Measurements from ENCODE around the gene ALKBH3. TPM values are rescaled to one million over a fixed set of nuclear protein-coding genes. Genes with fewer than 3 reads are reported as not detected.

Gene ALKBH3
- total and polyA plus RNA-seq, 10 of the 15 experiments (the other 5 are each of a cell fraction or from before 2014, with no cell fraction given), result 22.1 to 50.8 (median 38.5) TPM

DNA sequence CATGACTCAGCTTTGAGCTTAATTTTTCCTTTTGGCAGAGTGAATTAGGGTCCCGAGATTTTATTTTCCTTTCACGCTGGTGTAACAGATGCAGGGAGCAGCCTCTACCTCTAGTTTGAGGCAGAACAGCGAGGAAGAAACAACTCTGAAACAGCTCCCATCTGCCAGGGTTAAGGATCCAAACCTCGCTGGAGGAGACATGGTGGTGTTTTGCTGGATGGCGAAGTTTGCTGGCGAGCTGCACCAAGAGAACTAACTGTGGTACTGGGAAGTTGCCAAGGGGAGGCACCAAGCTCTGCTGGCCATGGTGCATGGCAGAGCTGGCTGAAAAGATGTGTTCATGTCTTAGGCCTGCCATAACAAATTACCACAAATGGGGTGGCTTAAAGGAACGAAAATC lies 7.6 kb upstream of the ALKBH3 start (continued):
- TF ChIP-seq NRF1 (conservative IDR thresholded peaks at IDR 0.05; ENCODE audit: low read depth, low read length) (no peak), GABPA (IDR thresholded peaks at IDR 0.05; ENCODE audit: low read depth) (no peak), SMC3 (IDR thresholded peaks at IDR 0.05; ENCODE audit: borderline replicate concordance, low read length) (no peak), NFYB (IDR thresholded peaks at IDR 0.05; ENCODE audit: insufficient read depth, low read depth, low read length) (no peak), SMARCA5 (IDR thresholded peaks at IDR 0.05) (no peak)
- TF ChIP-seq, protein P1, sequence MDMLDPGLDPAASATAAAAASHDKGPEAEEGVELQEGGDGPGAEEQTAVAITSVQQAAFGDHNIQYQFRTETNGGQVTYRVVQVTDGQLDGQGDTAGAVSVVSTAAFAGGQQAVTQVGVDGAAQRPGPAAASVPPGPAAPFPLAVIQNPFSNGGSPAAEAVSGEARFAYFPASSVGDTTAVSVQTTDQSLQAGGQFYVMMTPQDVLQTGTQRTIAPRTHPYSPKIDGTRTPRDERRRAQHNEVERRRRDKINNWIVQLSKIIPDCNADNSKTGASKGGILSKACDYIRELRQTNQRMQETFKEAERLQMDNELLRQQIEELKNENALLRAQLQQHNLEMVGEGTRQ (IDR thresholded peaks at IDR 0.05; ENCODE audit: borderline replicate concordance, low read depth, low read length), result no peak

DNA sequence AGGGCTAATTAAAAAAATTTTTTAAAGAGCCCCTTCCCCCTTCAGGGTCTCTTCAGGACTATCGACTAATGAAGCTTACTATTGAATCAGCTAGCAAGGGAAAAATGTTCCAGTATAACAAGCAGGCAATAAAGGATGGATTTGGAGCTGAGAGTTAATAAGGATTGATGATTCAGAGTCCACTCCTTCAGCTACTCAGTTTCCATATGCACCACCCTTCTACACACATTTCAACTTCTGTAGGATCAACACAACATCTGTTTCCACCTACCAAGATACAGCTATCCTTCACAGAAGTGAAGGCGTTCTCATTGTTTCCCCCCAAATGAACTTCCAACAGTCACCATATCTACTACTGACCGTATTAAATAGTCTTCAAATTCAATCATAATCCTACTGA lies 6.6 kb upstream of the ALKBH3 start:
- no peaks in the 10 kb centered on the region for H3K36me3 ChIP-seq (ENCODE audit: control insufficient read depth in 2 of 2, insufficient read depth in 2 of 2, low read length in 1 of 2)
- DNase-seq (ENCODE audit: low read depth, low spot score) (no peak), FAIRE-seq (no peak), ATAC-seq (no peak)
- BruUV-seq (replicated peaks), result no TSS peak
- CTCF ChIA-PET, result interaction anchor here (1.1 kb wide), 1 partner anchor 9 kb away, joined by 3 read pairs; no protein-coding TSS in a partner anchor
- POLR2A ChIA-PET, result no interaction called here
- no peak overlapping the region for H3K27ac ChIP-seq (ENCODE audit: control insufficient read depth, insufficient read depth)
- H3K9me3 ChIP-seq (replicated peaks; ENCODE audit: control insufficient read depth, insufficient read depth, low read length), result no peaks in the 10 kb centered on the region; the same call in 2 of the 3 replicates
- H3K4me2 ChIP-seq (ENCODE audit: control insufficient read depth, insufficient read depth), result no peak overlapping the region
- no peak overlapping the region for H3K4me3 ChIP-seq
- in situ Hi-C loops (cut with MboI), result no loop called here
- 26% methylated on average over 3 of the region's 3 CpGs for WGBS (ENCODE audit: insufficient coverage, insufficient replicate concordance, low lambda C conversion rate, missing lambda C conversion rate)
- no peak overlapping the region for H2AFZ ChIP-seq (ENCODE audit: control insufficient read depth, low read depth, low read length)
- H4K20me1 ChIP-seq (ENCODE audit: control insufficient read depth, insufficient read depth), result no peaks in the 10 kb centered on the region
- peaks cover 0 to 6% of the 10 kb centered on the region in 2 experiments; a peak in 3 of 4 replicates for H3K27me3 ChIP-seq (replicated peaks in 1 of 2; ENCODE audit: control insufficient read depth in 2 of 2, insufficient read depth in 2 of 2, low read length in 1 of 2)
- SMC1A ChIA-PET (ENCODE audit: uncharacterized antibody, unreplicated experiment), result no interaction called here
- no peaks in the 10 kb centered on the region for H3K79me2 ChIP-seq (ENCODE audit: control insufficient read depth, insufficient read depth, low read length)
- 0 out of 2 replicates have a peak, but pooled peaks cover 3% of the 10 kb centered on the region for H3K4me1 ChIP-seq (ENCODE audit: control insufficient read depth, insufficient read depth, low read length)
- intact Hi-C loops (cut with micrococcal nuclease; ENCODE audit: unreplicated experiment), result no loop called here
- H3K9ac ChIP-seq (ENCODE audit: control insufficient read depth, insufficient read depth, low read length), result no peak overlapping the region
- RAD21 ChIA-PET (ENCODE audit: unreplicated experiment), result no interaction called here
- TF ChIP-seq FOXK2 (IDR thresholded peaks at IDR 0.05), result no peak
- no peak for TF ChIP-seq SREBF2 (IDR thresholded peaks at IDR 0.05; ENCODE audit: low read length)
- no peak for TF ChIP-seq SIN3A (IDR thresholded peaks at IDR 0.05; ENCODE audit: low read depth, low read length)
- TF ChIP-seq MYC (IDR thresholded peaks at IDR 0.05; ENCODE audit: insufficient read depth, insufficient read length, insufficient replicate concordance, low read length, severe bottlenecking), result no peak
- TF ChIP-seq, protein P2, sequence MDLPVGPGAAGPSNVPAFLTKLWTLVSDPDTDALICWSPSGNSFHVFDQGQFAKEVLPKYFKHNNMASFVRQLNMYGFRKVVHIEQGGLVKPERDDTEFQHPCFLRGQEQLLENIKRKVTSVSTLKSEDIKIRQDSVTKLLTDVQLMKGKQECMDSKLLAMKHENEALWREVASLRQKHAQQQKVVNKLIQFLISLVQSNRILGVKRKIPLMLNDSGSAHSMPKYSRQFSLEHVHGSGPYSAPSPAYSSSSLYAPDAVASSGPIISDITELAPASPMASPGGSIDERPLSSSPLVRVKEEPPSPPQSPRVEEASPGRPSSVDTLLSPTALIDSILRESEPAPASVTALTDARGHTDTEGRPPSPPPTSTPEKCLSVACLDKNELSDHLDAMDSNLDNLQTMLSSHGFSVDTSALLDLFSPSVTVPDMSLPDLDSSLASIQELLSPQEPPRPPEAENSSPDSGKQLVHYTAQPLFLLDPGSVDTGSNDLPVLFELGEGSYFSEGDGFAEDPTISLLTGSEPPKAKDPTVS (IDR thresholded peaks at IDR 0.05; ENCODE audit: low read depth, low read length), result no peak
- TF ChIP-seq FOXM1 (IDR thresholded peaks at IDR 0.05; ENCODE audit: low read depth, low read length), result no peak
- TF ChIP-seq GABPA (IDR thresholded peaks at IDR 0.05; ENCODE audit: low read depth), result no peak
- TF ChIP-seq SP1 (IDR thresholded peaks at IDR 0.05; ENCODE audit: low read depth, low read length), result no peak
- TF ChIP-seq BACH1 (IDR thresholded peaks at IDR 0.05; ENCODE audit: borderline replicate concordance), result no peak
- TF ChIP-seq KAT2A (conservative IDR thresholded peaks at IDR 0.05; ENCODE audit: control insufficient read depth, low read depth, low read length), result no peak
- TF ChIP-seq CHD2 (IDR thresholded peaks at IDR 0.05; ENCODE audit: borderline replicate concordance, low read depth, low read length), result no peak
- TF ChIP-seq ZNF384 (IDR thresholded peaks at IDR 0.05; ENCODE audit: borderline replicate concordance, low read depth, low read length), result no peak
- TF ChIP-seq IKZF1 (conservative IDR thresholded peaks at IDR 0.05), result no peak
- no peak for TF ChIP-seq NFYA (IDR thresholded peaks at IDR 0.05; ENCODE audit: borderline replicate concordance, low read depth, low read length)
- no peak for TF ChIP-seq SMC3 (IDR thresholded peaks at IDR 0.05; ENCODE audit: borderline replicate concordance, low read length)
- TF ChIP-seq POLR2A (IDR thresholded peaks at IDR 0.05; ENCODE audit: low read depth, low read length), result no peak

Data from GM12878 (cell line).